Upper lobe of right lung (tissue), 1 donor: ENCODE data around the gene TBC1D22B. TPM values are rescaled to one million over a fixed set of nuclear protein-coding genes. Genes with fewer than 3 reads are reported as not detected.
"Not testable (repeated sequence)": the region's sequence is repeated elsewhere in the genome, so short reads cannot be mapped to it uniquely, and the experiment has no call there.

ENCODE experiments used
- ATAC-seq: fragments of 200-7000 bp; cut with Tn5 transposase; one replicate; pipeline ENCODE4 v1.9.1; 2020; ENCODE audit warnings: mild to moderate bottlenecking, moderate library complexity
- DNase-seq: peaks from one replicate; pipeline ENCODE4 v3.0.0-alpha.2; 2020
- H3K27ac ChIP-seq: fragments of 200-600 bp; one replicate; pipeline ENCODE4 v1.8.0; 2022
- H3K27me3 ChIP-seq: fragments of 200-600 bp; one replicate; pipeline ENCODE4 v1.8.0; 2022; ENCODE audit warnings: mild to moderate bottlenecking
- H3K36me3 ChIP-seq: fragments of 200-600 bp; one replicate; pipeline ENCODE4 v1.8.0; 2022
- H3K4me1 ChIP-seq: fragments of 200-600 bp; one replicate; pipeline ENCODE4 v1.8.0; 2022
- H3K4me3 ChIP-seq: fragments of 200-600 bp; one replicate; pipeline ENCODE4 v1.8.0; 2022; ENCODE audit warnings: mild to moderate bottlenecking
- H3K9me3 ChIP-seq: fragments of 200-600 bp; one replicate; pipeline ENCODE4 v1.8.0; 2022
- intact Hi-C: fragments of 100-400 bp; cut with DNase I; formaldehyde crosslinking; loops from one replicate; pipeline ENCODE4 v1.11.0; 2022
- total RNA-seq: library from RNA; stranded (reverse); fragmentation: NEBNext Ultra II Directional; extraction: Animal tissue kit (Norgen Biotek cat#: 25700); gene quantifications from one replicate; pipeline ENCODE4 v1.2.1, GENCODE V29; 2021
- TF ChIP-seq, protein P1 (sequence below): fragments of 200-600 bp; IDR thresholded peaks from one replicate; pipeline ENCODE4 v1.8.0; 2022; ENCODE audit warnings: antibody characterized with exemption
- donor health status: DM: no; HTN: yes; CAD: no; lungs with severe emphysema.

TBC1D22B gene
- total RNA-seq, 1 donor from 2014 or later: 12.4 TPM

GRCh38 chr6:37321101-37321500, 63.5 kb downstream of the TBC1D22B start:
- no peak for DNase-seq
- Histone ChIP-seq H3K9me3 (no peaks in the 10 kb centered on the region), H3K27me3 (no peaks in the 10 kb centered on the region), H3K4me3 (no peak overlapping the region), H3K27ac (no peak overlapping the region), H3K4me1 (no peaks in the 10 kb centered on the region), H3K36me3 (peaks cover 68% of the 10 kb centered on the region)
- TF ChIP-seq, protein P1, sequence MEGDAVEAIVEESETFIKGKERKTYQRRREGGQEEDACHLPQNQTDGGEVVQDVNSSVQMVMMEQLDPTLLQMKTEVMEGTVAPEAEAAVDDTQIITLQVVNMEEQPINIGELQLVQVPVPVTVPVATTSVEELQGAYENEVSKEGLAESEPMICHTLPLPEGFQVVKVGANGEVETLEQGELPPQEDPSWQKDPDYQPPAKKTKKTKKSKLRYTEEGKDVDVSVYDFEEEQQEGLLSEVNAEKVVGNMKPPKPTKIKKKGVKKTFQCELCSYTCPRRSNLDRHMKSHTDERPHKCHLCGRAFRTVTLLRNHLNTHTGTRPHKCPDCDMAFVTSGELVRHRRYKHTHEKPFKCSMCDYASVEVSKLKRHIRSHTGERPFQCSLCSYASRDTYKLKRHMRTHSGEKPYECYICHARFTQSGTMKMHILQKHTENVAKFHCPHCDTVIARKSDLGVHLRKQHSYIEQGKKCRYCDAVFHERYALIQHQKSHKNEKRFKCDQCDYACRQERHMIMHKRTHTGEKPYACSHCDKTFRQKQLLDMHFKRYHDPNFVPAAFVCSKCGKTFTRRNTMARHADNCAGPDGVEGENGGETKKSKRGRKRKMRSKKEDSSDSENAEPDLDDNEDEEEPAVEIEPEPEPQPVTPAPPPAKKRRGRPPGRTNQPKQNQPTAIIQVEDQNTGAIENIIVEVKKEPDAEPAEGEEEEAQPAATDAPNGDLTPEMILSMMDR: no peak
- ATAC-seq: no peak
- intact Hi-C loops: no loop called here

GRCh38 chr6:37321516-37322415, 64.2 kb downstream of the TBC1D22B start:
- Histone ChIP-seq H3K4me3 (no peak overlapping the region), H3K27me3 (no peaks in the 10 kb centered on the region), H3K27ac (no peak overlapping the region), H3K4me1 (no peaks in the 10 kb centered on the region), H3K9me3 (no peaks in the 10 kb centered on the region), H3K36me3 (peaks cover 61% of the 10 kb centered on the region)
- intact Hi-C loops: no loop called here
- TF ChIP-seq, protein P1: no peak
- ATAC-seq: no peak
- DNase-seq: no peak

DNA sequence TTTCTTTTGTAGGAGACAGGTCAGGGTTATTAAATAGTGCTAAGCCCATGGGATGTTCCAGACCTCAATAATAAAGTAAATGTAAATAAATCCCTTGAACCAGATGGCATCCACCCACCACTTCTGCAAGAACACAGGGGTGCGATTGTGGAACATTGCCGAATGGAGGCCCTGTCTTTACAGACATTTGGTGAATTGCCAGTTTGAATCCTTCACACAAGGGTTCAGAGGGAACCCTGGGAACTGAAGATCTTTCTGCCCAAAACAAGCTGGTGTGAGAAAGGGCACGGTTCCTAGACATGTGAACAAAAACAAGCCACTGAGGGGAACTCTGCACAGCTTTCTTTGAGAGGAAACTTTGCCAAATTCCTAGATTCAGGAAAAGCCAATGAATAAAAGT, 66.0 kb downstream of the TBC1D22B start:
- no peaks in the 10 kb centered on the region for H3K9me3 ChIP-seq
- H3K4me1 ChIP-seq: no peaks in the 10 kb centered on the region
- H3K36me3 ChIP-seq: peaks cover 45% of the 10 kb centered on the region
- ATAC-seq: no peak
- DNase-seq: no peak
- H3K27ac ChIP-seq: no peak overlapping the region
- H3K27me3 ChIP-seq: no peaks in the 10 kb centered on the region
- intact Hi-C loops: no loop called here
- no peak overlapping the region for H3K4me3 ChIP-seq
- TF ChIP-seq, protein P1: no peak

DNA sequence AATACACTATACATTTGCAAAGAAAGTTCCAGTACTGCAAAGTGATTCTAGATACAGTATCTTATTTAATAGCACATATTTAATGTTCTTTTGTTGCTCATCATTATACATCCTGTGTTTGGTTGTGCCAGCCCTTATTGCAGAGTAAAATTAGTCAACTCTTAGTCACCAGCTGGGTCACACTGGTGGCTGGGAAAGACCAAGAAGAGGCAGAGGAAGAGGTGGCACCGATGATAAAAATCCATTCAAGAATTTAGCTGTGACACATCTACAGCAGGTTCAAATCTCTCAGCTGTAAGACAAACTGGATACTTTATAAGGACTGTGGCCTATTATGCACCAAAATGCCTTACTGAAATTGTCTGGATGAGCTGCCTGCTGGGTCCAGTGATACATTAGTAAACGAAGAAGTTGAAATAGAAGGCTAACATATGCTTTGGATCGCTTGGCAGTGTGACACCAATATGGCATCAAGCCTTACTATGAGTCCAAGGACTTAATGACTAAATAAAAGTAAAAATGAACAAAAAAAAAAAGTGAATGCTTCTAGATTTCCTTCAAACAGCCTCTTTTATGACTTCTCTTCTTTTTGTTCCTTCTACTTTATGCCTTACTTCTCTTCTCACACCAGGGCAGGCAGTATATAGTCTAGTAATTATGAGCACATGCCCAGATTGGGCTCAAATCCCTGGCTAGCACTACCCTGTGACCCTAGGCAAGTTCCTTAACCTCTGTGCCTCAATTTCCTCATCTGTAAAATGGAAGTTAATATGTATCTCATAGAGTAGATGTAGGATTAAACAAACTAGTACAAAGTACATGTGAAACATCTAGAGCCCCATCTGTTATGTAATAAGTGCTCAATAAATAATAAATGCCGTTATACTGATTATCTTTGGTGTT, 66.8 kb downstream of the TBC1D22B start:
- intact Hi-C loops: no loop called here
- Histone ChIP-seq H3K4me3 (no peak overlapping the region), H3K4me1 (no peaks in the 10 kb centered on the region), H3K9me3 (no peaks in the 10 kb centered on the region), H3K27me3 (no peaks in the 10 kb centered on the region), H3K27ac (no peak overlapping the region), H3K36me3 (peaks cover 44% of the 10 kb centered on the region)
- no peak for DNase-seq
- TF ChIP-seq, protein P1: no peak
- ATAC-seq: no peak

DNA sequence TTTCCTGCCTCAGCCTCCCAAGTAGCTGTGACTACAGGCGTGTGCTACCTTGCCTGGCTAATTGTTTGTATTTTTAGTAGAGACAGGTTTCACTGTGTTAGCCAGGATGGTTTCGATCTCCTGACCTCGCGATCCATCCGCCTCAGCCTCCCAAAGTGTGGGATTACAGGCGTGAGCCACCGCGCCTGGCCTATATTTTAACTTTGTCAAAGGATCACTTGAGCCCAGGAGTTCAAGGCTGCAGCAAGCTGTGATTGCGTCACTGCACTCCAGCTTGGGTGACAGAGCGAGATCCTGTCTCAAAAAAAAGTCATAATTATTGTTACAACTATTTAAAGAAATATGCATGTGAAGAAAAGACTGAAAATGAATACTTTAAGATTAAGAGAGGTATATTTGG, 72.8 kb downstream of the TBC1D22B start:
- H3K4me1 ChIP-seq, H3K9me3 ChIP-seq, ATAC-seq, H3K4me3 ChIP-seq, H3K27me3 ChIP-seq, DNase-seq, H3K27ac ChIP-seq, intact Hi-C loops: not testable (repeated sequence)
- peaks cover 20% of the 10 kb centered on the region for H3K36me3 ChIP-seq

- H3K4me3 ChIP-seq: no peak overlapping the region
- peaks cover 20% of the 10 kb centered on the region for H3K36me3 ChIP-seq
- TF ChIP-seq, protein P1: no peak
- intact Hi-C loops: no loop called here
- H3K9me3 ChIP-seq: no peaks in the 10 kb centered on the region
- H3K27me3 ChIP-seq: no peaks in the 10 kb centered on the region
- no peak for DNase-seq
- ATAC-seq: no peak
- H3K27ac ChIP-seq: no peak overlapping the region
- no peaks in the 10 kb centered on the region for H3K4me1 ChIP-seq
These were observed 73.5 kb downstream of the TBC1D22B start for GRCh38 chr6:37331047-37331446.
